HepG2 (cell line): Measurements from ENCODE around the gene ENC1. TPM values are rescaled to one million over a fixed set of nuclear protein-coding genes. Genes with fewer than 3 reads are reported as not detected.

Source experiments
- ADNP ChIP-seq: sonication (generic); formaldehyde crosslinking; IDR thresholded peaks from 2 replicates; pipeline ENCODE4 v1.4.0; 2020; ENCODE audit warnings: missing genetic modification reagents
- ERF ChIP-seq: IDR thresholded peaks from 2 replicates; pipeline ENCODE4 v1.6.1; 2018; ENCODE audit warnings: missing biosample characterization, missing genetic modification reagents
- HIVEP1 ChIP-seq: sonication (generic); formaldehyde crosslinking; IDR thresholded peaks from 2 replicates; pipeline ENCODE4 v1.4.0; 2020; ENCODE audit warnings: mild to moderate bottlenecking, missing genetic modification reagents
- NAIF1 ChIP-seq: sonication (generic); formaldehyde crosslinking; IDR thresholded peaks from 2 replicates; pipeline ENCODE4 v1.5.0; 2020; ENCODE audit warnings: mild to moderate bottlenecking, missing genetic modification reagents, borderline replicate concordance
- PAWR ChIP-seq: sonication (generic); formaldehyde crosslinking; IDR thresholded peaks from 2 replicates; pipeline ENCODE4 v1.4.0; 2020; ENCODE audit warnings: missing genetic modification reagents, mild to moderate bottlenecking, borderline replicate concordance
- PCBP1 ChIP-seq: fragments of 200-400 bp; formaldehyde crosslinking; IDR thresholded peaks from 2 replicates; pipeline ENCODE4 v1.6.1; 2017; ENCODE audit warnings: mild to moderate bottlenecking, low read depth, low read length, borderline replicate concordance
- RAD21 ChIP-seq: fragments of 450-650 bp; formaldehyde crosslinking; IDR thresholded peaks from 2 replicates; pipeline ENCODE4 v1.5.0; 2020; ENCODE audit warnings: mild to moderate bottlenecking
- SALL2 ChIP-seq: sonication (generic); formaldehyde crosslinking; IDR thresholded peaks from 2 replicates; pipeline ENCODE4 v1.8.1; 2023; ENCODE audit warnings: mild to moderate bottlenecking, missing genetic modification reagents, inconsistent platforms
- TGIF2 ChIP-seq: IDR thresholded peaks from 2 replicates; pipeline ENCODE4 v1.6.1; 2016; ENCODE audit warnings: control low read depth, missing compliant biosample characterization
- WIZ ChIP-seq: sonication (generic); formaldehyde crosslinking; IDR thresholded peaks from 2 replicates; pipeline ENCODE4 v1.5.1; 2020; ENCODE audit warnings: mild to moderate bottlenecking, missing genetic modification reagents
- ZC3H4 ChIP-seq: sonication (generic); formaldehyde crosslinking; IDR thresholded peaks from 2 replicates; pipeline ENCODE4 v1.4.0; 2020; ENCODE audit warnings: missing genetic modification reagents, borderline replicate concordance
- ZNF10 ChIP-seq: sonication (generic); formaldehyde crosslinking; IDR thresholded peaks from 2 replicates; pipeline ENCODE4 v1.4.0; 2020; ENCODE audit warnings: mild to moderate bottlenecking, low read depth, missing genetic modification reagents, borderline replicate concordance
- ZNF17 ChIP-seq: sonication (generic); formaldehyde crosslinking; IDR thresholded peaks from 2 replicates; pipeline ENCODE4 v1.5.0; 2020; ENCODE audit warnings: mild to moderate bottlenecking, missing genetic modification reagents
- ZNF205 ChIP-seq: IDR thresholded peaks from 2 replicates; pipeline ENCODE4 v1.6.1; 2018; ENCODE audit warnings: missing biosample characterization, missing genetic modification reagents
- ZNF225 ChIP-seq: sonication (generic); formaldehyde crosslinking; IDR thresholded peaks from 2 replicates; pipeline ENCODE4 v1.4.0; 2020; ENCODE audit warnings: mild to moderate bottlenecking, missing genetic modification reagents
- ZNF3 ChIP-seq: IDR thresholded peaks from 2 replicates; pipeline ENCODE4 v1.7.0; 2017; ENCODE audit warnings: inconsistent platforms
- ZNF333 ChIP-seq: sonication (generic); formaldehyde crosslinking; IDR thresholded peaks from 2 replicates; pipeline ENCODE4 v1.4.0; 2020; ENCODE audit warnings: mild to moderate bottlenecking, missing genetic modification reagents, borderline replicate concordance
- ZNF350 ChIP-seq: sonication (generic); formaldehyde crosslinking; IDR thresholded peaks from 2 replicates; pipeline ENCODE4 v1.4.0; 2020; ENCODE audit warnings: mild to moderate bottlenecking, low read depth, missing genetic modification reagents, borderline replicate concordance
- ZNF567 ChIP-seq: sonication (generic); formaldehyde crosslinking; IDR thresholded peaks from 2 replicates; pipeline ENCODE4 v1.8.1; 2023; ENCODE audit warnings: mild to moderate bottlenecking, missing genetic modification reagents, borderline replicate concordance
- ZNF768 ChIP-seq: sonication (generic); formaldehyde crosslinking; IDR thresholded peaks from 2 replicates; pipeline ENCODE4 v1.4.0; 2020; ENCODE audit warnings: missing genetic modification reagents
- ZSCAN22 ChIP-seq: sonication (generic); formaldehyde crosslinking; IDR thresholded peaks from 2 replicates; pipeline ENCODE4 v1.4.0; 2020; ENCODE audit warnings: mild to moderate bottlenecking, missing genetic modification reagents
- polyA plus RNA-seq, 8 experiments: library from polyadenylated mRNA; depleted of rRNA in 3 of 8; stranded (reverse) in 7 of 8; unstranded in 1 of 8; fragments of >200 nt; fragmentation: Illumina TruSeq in 4 of 8; extraction: Trizol in 4 of 8; gene quantifications; 2 replicates each; pipeline versions ENCODE4 v1.2.1 to v1.2.3, GENCODE V29; 2011 to 2016; ENCODE audit warnings: low read depth in 4 of 8, missing spikeins in 1 of 8, mixed read lengths in 1 of 8; ENCODE audit not compliant: insufficient read depth in 1 of 8
- total RNA-seq, 5 experiments: library from RNA; depleted of rRNA; stranded (reverse); fragments of >200 nt; fragmentation: Illumina TruSeq; extraction: Trizol; gene quantifications; 2 replicates each; pipeline ENCODE4 v1.2.3, GENCODE V29; 2016; ENCODE audit warnings: low read depth in 1 of 5
- TF ChIP-seq, protein P1 (sequence below): sonication (generic); formaldehyde crosslinking; IDR thresholded peaks from 2 replicates; pipeline ENCODE4 v1.4.0; 2020; ENCODE audit warnings: missing genetic modification reagents
- TF ChIP-seq, protein P2 (sequence below): IDR thresholded peaks from 2 replicates; pipeline ENCODE4 v1.6.1; 2016; ENCODE audit warnings: mild to moderate bottlenecking, missing biosample characterization, missing genetic modification reagents
- TF ChIP-seq, protein P3 (sequence below): sonication (generic); formaldehyde crosslinking; IDR thresholded peaks from 2 replicates; pipeline ENCODE4 v1.8.0; 2022; ENCODE audit warnings: low read depth, missing genetic modification reagents
- TF ChIP-seq, protein P4 (sequence below): IDR thresholded peaks from 2 replicates; pipeline ENCODE4 v1.6.1; 2016; ENCODE audit warnings: low read depth, borderline replicate concordance
- TF ChIP-seq, protein P5 (sequence below): sonication (generic); formaldehyde crosslinking; IDR thresholded peaks from 2 replicates; pipeline ENCODE4 v1.9.0; 2022; ENCODE audit warnings: missing genetic modification reagents, mild to moderate bottlenecking, borderline replicate concordance

ENC1 gene
- total and polyA plus RNA-seq, 2 of the 13 experiments (the other 11 are each of a cell fraction or from before 2014, with no cell fraction given), result 63.8 to 64.4 TPM

DNA sequence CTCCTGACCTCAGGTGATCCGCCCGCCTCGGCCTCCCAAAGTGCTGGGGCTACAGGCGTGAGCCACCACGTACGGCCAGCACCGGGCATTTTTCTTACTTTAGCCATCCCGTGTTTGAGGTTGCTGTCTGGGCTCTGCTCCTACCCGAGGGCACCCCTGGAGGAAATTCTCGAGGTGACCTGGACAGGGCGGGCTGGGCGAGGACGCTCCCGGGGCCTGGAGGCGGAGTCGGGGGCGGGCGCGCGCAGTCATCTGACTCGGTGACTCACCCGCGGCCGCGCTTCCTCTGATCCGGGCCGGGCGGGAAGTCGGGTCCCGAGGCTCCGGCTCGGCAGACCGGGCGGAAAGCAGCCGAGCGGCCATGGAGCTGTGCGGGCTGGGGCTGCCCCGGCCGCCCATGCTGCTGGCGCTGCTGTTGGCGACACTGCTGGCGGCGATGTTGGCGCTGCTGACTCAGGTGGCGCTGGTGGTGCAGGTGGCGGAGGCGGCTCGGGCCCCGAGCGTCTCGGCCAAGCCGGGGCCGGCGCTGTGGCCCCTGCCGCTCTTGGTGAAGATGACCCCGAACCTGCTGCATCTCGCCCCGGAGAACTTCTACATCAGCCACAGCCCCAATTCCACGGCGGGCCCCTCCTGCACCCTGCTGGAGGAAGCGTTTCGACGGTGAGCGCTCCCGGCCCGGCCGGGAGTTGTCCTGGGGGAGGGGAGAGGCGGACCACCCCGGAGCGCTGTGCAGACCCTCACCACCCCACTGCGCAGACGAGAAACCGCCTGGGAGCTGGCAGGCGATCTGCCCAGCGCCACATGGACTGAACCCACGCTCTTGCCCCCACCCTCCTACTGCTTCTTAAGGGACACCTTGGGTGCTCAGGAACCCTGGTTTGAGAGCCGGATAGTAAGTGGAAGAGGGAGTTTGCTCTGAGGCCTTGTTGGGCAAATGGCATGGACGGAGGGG lies 44.6 kb upstream of the ENC1 start, which contains the start of gene HEXB (continued):
- TF ChIP-seq, protein P1, sequence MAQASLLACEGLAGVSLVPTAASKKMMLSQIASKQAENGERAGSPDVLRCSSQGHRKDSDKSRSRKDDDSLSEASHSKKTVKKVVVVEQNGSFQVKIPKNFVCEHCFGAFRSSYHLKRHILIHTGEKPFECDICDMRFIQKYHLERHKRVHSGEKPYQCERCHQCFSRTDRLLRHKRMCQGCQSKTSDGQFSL, result no peak
- TF ChIP-seq ZNF3, result no peak
- TF ChIP-seq, protein P2, sequence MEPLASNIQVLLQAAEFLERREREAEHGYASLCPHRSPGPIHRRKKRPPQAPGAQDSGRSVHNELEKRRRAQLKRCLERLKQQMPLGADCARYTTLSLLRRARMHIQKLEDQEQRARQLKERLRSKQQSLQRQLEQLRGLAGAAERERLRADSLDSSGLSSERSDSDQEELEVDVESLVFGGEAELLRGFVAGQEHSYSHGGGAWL (CRISPR knock-in tag), result peak; percentile 71
- no peak for TF ChIP-seq WIZ (CRISPR knock-in tag)
- TF ChIP-seq ADNP (CRISPR knock-in tag), result no peak
- 0 out of 2 replicates have a peak, but pooled peaks have one; percentile 31 for TF ChIP-seq RAD21 (CRISPR knock-in tag)
- TF ChIP-seq, protein P3, sequence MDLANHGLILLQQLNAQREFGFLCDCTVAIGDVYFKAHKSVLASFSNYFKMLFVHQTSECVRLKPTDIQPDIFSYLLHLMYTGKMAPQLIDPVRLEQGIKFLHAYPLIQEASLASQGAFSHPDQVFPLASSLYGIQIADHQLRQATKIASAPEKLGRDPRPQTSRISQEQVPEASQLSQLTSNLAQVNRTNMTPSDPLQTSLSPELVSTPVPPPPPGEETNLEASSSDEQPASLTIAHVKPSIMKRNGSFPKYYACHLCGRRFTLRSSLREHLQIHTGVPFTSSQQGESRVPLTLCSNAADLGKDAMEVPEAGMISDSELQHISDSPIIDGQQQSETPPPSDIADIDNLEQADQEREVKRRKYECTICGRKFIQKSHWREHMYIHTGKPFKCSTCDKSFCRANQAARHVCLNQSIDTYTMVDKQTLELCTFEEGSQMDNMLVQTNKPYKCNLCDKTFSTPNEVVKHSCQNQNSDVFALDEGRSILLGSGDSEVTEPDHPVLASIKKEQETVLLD, result no peak
- TF ChIP-seq ZC3H4, result no peak
- peak; percentile 60 for TF ChIP-seq ZNF205 (CRISPR knock-in tag)
- TF ChIP-seq, protein P4, sequence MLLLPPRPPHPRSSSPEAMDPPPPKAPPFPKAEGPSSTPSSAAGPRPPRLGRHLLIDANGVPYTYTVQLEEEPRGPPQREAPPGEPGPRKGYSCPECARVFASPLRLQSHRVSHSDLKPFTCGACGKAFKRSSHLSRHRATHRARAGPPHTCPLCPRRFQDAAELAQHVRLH (CRISPR knock-in tag), result no peak
- TF ChIP-seq, protein P5, sequence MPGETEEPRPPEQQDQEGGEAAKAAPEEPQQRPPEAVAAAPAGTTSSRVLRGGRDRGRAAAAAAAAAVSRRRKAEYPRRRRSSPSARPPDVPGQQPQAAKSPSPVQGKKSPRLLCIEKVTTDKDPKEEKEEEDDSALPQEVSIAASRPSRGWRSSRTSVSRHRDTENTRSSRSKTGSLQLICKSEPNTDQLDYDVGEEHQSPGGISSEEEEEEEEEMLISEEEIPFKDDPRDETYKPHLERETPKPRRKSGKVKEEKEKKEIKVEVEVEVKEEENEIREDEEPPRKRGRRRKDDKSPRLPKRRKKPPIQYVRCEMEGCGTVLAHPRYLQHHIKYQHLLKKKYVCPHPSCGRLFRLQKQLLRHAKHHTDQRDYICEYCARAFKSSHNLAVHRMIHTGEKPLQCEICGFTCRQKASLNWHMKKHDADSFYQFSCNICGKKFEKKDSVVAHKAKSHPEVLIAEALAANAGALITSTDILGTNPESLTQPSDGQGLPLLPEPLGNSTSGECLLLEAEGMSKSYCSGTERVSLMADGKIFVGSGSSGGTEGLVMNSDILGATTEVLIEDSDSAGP, result peak; percentile 60; the same call in 1 of the 2 replicates
- no peak for TF ChIP-seq ZNF333 (CRISPR knock-in tag)
- peak; percentile 88; the same call in 1 of the 2 replicates for TF ChIP-seq SALL2 (CRISPR knock-in tag)
- no peak for TF ChIP-seq PAWR
- TF ChIP-seq TGIF2 (CRISPR knock-in tag), result peak; percentile 7; the same call in 1 of the 2 replicates
- peak; percentile 12; the same call in 1 of the 2 replicates for TF ChIP-seq HIVEP1 (CRISPR knock-in tag)
- no peak for TF ChIP-seq ZNF10 (CRISPR knock-in tag)
- TF ChIP-seq ZNF768 (CRISPR knock-in tag), result peak; percentile 44; the same call in 1 of the 2 replicates
- TF ChIP-seq ERF (CRISPR knock-in tag), result peak; percentile 78
- no peak for TF ChIP-seq ZSCAN22 (CRISPR knock-in tag)
- no peak for TF ChIP-seq ZNF17 (CRISPR knock-in tag)
- TF ChIP-seq ZNF567 (CRISPR knock-in tag), result 0 out of 2 replicates have a peak, but pooled peaks have one; percentile 15
- TF ChIP-seq ZNF350, result 0 out of 2 replicates have a peak, but pooled peaks have one; percentile 29
- no peak for TF ChIP-seq PCBP1
- no peak for TF ChIP-seq ZNF225 (CRISPR knock-in tag)
- TF ChIP-seq NAIF1, result no peak; the same call in 1 of the 2 replicates
